Testis (tissue), 2 donors: ENCODE results near the gene KIAA1671.

ENCODE experiments used
- POLR2A ChIP-seq: fragments of 450-650 bp; IDR thresholded peaks from one replicate; pipeline ENCODE4 v1.6.1; 2017; ENCODE audit warnings: antibody characterized with exemption, mild to moderate bottlenecking, moderate library complexity
- TF ChIP-seq, protein P1 (sequence below), 3 experiments: fragments of 450-650 bp in 2 of 3; fragments of 200-600 bp in 1 of 3; sonication (generic) in 1 of 3; IDR thresholded peaks; one replicate each; pipeline ENCODE4 v1.5.1; 2016 to 2019; ENCODE audit warnings: antibody characterized with exemption in 3 of 3, mild to moderate bottlenecking in 2 of 3, moderate library complexity in 1 of 3

DNA sequence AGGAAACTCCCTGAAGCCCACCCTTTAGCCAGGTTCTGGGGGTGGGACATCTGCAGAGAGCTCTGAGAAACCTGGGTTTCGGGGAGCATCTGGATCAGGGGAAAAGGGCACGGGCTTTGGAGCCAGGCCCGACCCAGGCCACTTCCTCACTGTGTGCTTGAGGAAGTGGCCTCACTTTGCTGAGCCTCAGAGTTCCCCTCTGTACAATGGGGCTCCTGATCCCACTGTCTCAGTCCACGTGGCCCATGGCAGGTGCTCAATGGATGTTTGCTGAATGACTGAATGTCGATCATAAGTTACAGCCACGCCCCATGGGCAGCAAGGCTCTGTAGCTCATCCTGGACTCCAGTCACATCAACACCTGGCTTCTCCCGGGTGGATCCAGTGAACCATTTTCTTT is 248.5 kb downstream of the KIAA1671 start:
- TF ChIP-seq, protein P1, sequence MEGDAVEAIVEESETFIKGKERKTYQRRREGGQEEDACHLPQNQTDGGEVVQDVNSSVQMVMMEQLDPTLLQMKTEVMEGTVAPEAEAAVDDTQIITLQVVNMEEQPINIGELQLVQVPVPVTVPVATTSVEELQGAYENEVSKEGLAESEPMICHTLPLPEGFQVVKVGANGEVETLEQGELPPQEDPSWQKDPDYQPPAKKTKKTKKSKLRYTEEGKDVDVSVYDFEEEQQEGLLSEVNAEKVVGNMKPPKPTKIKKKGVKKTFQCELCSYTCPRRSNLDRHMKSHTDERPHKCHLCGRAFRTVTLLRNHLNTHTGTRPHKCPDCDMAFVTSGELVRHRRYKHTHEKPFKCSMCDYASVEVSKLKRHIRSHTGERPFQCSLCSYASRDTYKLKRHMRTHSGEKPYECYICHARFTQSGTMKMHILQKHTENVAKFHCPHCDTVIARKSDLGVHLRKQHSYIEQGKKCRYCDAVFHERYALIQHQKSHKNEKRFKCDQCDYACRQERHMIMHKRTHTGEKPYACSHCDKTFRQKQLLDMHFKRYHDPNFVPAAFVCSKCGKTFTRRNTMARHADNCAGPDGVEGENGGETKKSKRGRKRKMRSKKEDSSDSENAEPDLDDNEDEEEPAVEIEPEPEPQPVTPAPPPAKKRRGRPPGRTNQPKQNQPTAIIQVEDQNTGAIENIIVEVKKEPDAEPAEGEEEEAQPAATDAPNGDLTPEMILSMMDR (IDR thresholded peaks at IDR 0.05), result no peak
- no peak for TF ChIP-seq POLR2A
